ENCODE results near the gene RASGRP3.

DNA sequence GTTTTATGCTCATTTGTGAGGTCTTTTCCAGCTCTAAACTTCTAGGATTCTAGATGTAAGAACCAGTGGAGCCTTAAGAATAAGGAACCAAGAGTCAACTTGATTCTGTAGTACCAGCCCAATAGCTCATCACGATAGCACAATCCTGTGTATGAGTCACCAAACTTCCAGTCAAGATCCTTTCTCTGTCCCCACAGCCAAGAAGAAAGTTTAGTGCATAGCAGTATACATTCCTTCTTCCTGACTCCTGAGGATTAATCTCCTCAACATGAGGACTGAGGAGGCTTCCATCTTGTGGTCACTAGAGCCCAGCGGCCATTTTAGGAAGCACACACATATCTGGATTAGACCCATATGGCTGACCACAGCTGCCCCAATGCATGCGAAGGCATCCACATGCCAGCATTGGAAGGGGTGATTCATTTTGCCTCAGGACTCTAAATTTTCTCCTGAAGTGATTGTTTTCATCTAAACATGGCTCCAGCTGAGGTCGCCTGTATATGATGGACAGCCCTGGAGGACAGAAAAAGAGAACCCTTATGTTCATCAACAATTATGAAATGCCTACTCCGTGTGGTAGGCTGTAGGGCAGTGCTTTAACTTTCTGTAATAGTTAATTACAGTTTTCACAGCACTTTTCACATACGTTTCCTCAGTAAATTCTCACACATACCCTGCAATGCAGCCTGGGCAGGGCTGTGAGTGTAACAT is 53.5 kb downstream of the RASGRP3 start:
- TF ChIP-seq, protein P1, sequence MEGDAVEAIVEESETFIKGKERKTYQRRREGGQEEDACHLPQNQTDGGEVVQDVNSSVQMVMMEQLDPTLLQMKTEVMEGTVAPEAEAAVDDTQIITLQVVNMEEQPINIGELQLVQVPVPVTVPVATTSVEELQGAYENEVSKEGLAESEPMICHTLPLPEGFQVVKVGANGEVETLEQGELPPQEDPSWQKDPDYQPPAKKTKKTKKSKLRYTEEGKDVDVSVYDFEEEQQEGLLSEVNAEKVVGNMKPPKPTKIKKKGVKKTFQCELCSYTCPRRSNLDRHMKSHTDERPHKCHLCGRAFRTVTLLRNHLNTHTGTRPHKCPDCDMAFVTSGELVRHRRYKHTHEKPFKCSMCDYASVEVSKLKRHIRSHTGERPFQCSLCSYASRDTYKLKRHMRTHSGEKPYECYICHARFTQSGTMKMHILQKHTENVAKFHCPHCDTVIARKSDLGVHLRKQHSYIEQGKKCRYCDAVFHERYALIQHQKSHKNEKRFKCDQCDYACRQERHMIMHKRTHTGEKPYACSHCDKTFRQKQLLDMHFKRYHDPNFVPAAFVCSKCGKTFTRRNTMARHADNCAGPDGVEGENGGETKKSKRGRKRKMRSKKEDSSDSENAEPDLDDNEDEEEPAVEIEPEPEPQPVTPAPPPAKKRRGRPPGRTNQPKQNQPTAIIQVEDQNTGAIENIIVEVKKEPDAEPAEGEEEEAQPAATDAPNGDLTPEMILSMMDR (conservative IDR thresholded peaks at IDR 0.05; ENCODE audit: low read depth, low read length): no peak
- TF ChIP-seq EZH2 (IDR thresholded peaks at IDR 0.05; ENCODE audit: borderline replicate concordance, low read depth, low read length, poor library complexity, severe bottlenecking): no peak
